GM12864 (cell line): ENCODE measurements around the gene ACSM6.
A peak's percentile ranks its signal among the peaks of the same experiment; 100 is the strongest.
"Not testable (repeated sequence)": the region's sequence is repeated elsewhere in the genome, so short reads cannot be mapped to it uniquely, and the experiment has no call there.

Experiments
- DNase-seq: peaks from one replicate; pipeline ENCODE4 v3.0.0-alpha.2; 2011; ENCODE audit warnings: low read depth
- H3K4me3 ChIP-seq: 2 replicates; pipeline ENCODE4 v1.5.1; 2011; ENCODE audit warnings: mild to moderate bottlenecking, low read depth, low read length, control low read depth
- CTCF ChIP-seq: IDR thresholded peaks from 2 replicates; pipeline ENCODE4 v1.5.1; 2011; ENCODE audit warnings: low read depth, mild to moderate bottlenecking, moderate library complexity, low read length, control low read depth, inconsistent platforms; ENCODE audit errors: missing control alignments

ACSM6 gene

DNA sequence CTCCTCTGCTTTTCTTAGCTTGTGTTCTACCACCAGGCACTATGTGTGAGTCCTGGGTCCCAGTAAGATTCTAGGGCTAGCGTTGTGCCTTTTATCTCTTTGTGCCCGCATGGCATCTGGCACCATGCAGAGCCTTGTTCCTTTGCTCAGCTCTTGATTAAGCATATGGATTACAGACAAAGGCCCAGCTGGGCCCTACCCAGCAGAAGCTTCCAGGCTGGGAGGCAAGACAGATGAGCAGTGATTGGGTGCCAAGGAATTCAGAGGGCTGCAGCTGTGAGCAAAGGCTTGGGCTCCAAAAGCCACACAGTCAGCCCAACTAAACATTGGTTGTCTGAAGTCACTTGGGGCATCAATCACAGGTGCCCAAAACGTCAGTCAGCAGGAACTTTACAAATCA lies 2.0 kb downstream of the ACSM6 start:
- H3K4me3 ChIP-seq: no peak overlapping the region
- TF ChIP-seq CTCF: no peak
- no peak for DNase-seq

GRCh38 chr10:95201736-95202135 lies 7.7 kb downstream of the ACSM6 start:
- no peak for DNase-seq
- TF ChIP-seq CTCF: peak; percentile 36
- H3K4me3 ChIP-seq: no peak overlapping the region

DNA sequence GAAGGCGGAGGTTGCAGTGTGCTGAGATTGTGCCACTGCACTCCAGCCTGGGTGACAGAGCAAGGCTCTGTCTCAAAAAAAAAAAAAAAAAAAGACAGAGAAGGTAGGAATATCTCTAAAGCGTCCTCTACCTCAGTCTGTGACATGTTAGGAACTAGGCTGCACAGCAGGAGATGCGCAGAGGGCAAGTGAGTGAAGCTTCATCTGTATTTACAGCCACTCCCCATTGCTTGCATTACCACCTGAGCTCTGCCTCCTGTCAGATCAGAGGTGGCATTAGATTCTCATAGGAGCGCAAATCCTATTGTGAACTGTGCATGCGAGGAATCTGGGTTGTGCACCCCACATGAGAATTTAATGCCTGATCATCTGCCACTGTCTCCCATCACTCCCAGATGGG lies 8.8 kb downstream of the ACSM6 start:
- DNase-seq, H3K4me3 ChIP-seq: not testable (repeated sequence)

DNA sequence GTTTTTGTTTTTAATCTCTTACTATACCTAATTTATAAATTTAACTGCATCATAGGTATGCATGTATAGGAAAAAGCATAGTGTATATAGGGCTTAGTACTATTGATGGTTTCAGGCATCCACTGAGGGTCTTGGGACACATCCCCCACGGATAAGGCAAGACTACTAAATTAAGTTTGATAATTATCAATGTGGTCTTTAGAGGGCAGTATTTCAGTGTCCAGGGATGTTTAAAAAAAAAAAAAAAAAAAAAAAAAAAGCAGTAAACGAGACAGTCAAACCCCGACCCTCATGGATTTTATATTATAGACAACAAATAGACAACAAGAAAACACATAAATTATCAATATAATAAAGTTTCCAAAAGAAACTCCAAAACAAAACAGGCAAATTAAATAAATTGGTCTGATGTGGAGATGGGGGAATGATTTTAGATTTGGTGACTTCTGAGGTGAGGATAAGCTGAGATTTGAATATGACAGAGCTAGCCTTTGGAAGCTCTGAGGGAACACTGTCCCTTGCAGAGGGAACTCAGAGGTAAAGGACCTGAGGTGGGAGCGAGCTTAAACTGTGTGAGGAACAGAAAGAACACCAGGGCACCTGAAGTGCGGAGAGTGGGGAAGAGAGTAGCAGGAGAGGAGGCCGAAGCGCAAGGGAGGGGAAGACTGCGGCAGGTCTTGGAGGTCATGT lies 14.8 kb downstream of the ACSM6 start:
- no peak for DNase-seq
- TF ChIP-seq CTCF: no peak
- H3K4me3 ChIP-seq: no peak overlapping the region

- DNase-seq: no peak
- no peak overlapping the region for H3K4me3 ChIP-seq
- TF ChIP-seq CTCF: no peak
Measured at GRCh38 chr10:95209509-95210127, 15.6 kb downstream of the ACSM6 start.

GRCh38 chr10:95211606-95212279 lies 17.7 kb downstream of the ACSM6 start:
- no peak for DNase-seq
- H3K4me3 ChIP-seq: no peak overlapping the region

More at GRCh38 chr10:95211606-95212279, 17.7 kb downstream of the ACSM6 start:
- TF ChIP-seq CTCF: no peak
